GM18861 (cell line): ENCODE measurements around the gene PANX3.

Experiments
- ATAC-seq: cut with Tn5 transposase; IDR thresholded peaks from one replicate; pipeline ENCODE4 v1.9.1; 2021; ENCODE audit not compliant: unreplicated experiment

PANX3 gene

GRCh38 chr11:124656774-124657630 lies 45.8 kb downstream of the PANX3 start:
- ATAC-seq = no peak

GRCh38 chr11:124657904-124658303 lies 46.7 kb downstream of the PANX3 start:
- no peak for ATAC-seq

- no peak for ATAC-seq
These were observed 47.3 kb downstream of the PANX3 start for GRCh38 chr11:124658501-124658900.

GRCh38 chr11:124658986-124659385 lies 47.8 kb downstream of the PANX3 start:
- ATAC-seq = no peak

GRCh38 chr11:124661553-124661952 lies 50.3 kb downstream of the PANX3 start:
- ATAC-seq = no peak

GRCh38 chr11:124662106-124662505 lies 50.9 kb downstream of the PANX3 start:
- ATAC-seq = no peak

GRCh38 chr11:124663861-124664260 lies 52.6 kb downstream of the PANX3 start:
- no peak for ATAC-seq

GRCh38 chr11:124667601-124668000 lies 56.4 kb downstream of the PANX3 start:
- ATAC-seq = no peak

- peak; percentile 40 for ATAC-seq
These were observed 58.0 kb downstream of the PANX3 start for GRCh38 chr11:124669193-124669592.
